Mesenchymal stem cell (in vitro differentiated cells and primary cell): ENCODE data around the gene C1QA.
A peak's percentile ranks its signal among the peaks of the same experiment; 100 is the strongest.

Experiments
- DNase-seq: peaks from one replicate; pipeline ENCODE4 v3.0.0-alpha.2; 2013
- H2AFZ ChIP-seq: one replicate; pipeline ENCODE4 v1.6.1; 2013; ENCODE audit warnings: low read depth, mild to moderate bottlenecking, control low read depth, inconsistent platforms, low read length, moderate library complexity
- H2AK5ac ChIP-seq: 2 replicates; pipeline ENCODE4 v1.6.1; 2013; ENCODE audit warnings: low read length, moderate library complexity, mild to moderate bottlenecking, inconsistent platforms; ENCODE audit not compliant: severe bottlenecking
- H2BK120ac ChIP-seq: one replicate; pipeline ENCODE4 v1.6.1; 2013; ENCODE audit warnings: low read depth, mild to moderate bottlenecking, inconsistent platforms, low read length, moderate library complexity
- H2BK12ac ChIP-seq, 2 experiments: one replicate each; pipeline ENCODE4 v1.6.1; 2013; ENCODE audit warnings: inconsistent platforms in 2 of 2, low read length in 2 of 2, mild to moderate bottlenecking in 2 of 2, moderate library complexity in 2 of 2, control low read depth in 1 of 2
- H2BK15ac ChIP-seq: one replicate; pipeline ENCODE4 v1.6.1; 2013; ENCODE audit warnings: mild to moderate bottlenecking, low read depth, inconsistent platforms; ENCODE audit not compliant: poor library complexity, severe bottlenecking
- H2BK5ac ChIP-seq: 2 replicates; pipeline ENCODE4 v1.6.1; 2013; ENCODE audit warnings: low read depth, mild to moderate bottlenecking, low read length, control low read depth, inconsistent platforms; ENCODE audit not compliant: poor library complexity, severe bottlenecking
- H3K14ac ChIP-seq, 2 experiments: one replicate each; pipeline ENCODE4 v1.6.1; 2013; ENCODE audit warnings: inconsistent platforms in 2 of 2, low read length in 2 of 2, control low read depth in 1 of 2, mild to moderate bottlenecking in 1 of 2, moderate library complexity in 1 of 2
- H3K18ac ChIP-seq, 2 experiments: one replicate each; pipeline ENCODE4 v1.6.1; 2013; ENCODE audit warnings: inconsistent platforms in 2 of 2, low read length in 2 of 2, control low read depth in 1 of 2, low read depth in 1 of 2, mild to moderate bottlenecking in 1 of 2
- H3K23ac ChIP-seq, 2 experiments: one replicate each; pipeline ENCODE4 v1.6.1; 2013; ENCODE audit warnings: inconsistent platforms in 2 of 2, low read length in 2 of 2, mild to moderate bottlenecking in 2 of 2, moderate library complexity in 2 of 2, control low read depth in 1 of 2
- H3K27ac ChIP-seq: 2 replicates; pipeline ENCODE4 v1.5.1; 2013; ENCODE audit warnings: mild to moderate bottlenecking, moderate library complexity, low read length, control low read depth, inconsistent platforms; ENCODE audit not compliant: poor library complexity, severe bottlenecking
- H3K27me3 ChIP-seq, 2 experiments: 2 replicates each; pipeline versions ENCODE4 v1.6.1 to v1.7.0; 2013; ENCODE audit warnings: low read length in 2 of 2, mild to moderate bottlenecking in 2 of 2, moderate library complexity in 2 of 2, control low read depth in 1 of 2, inconsistent platforms in 1 of 2; ENCODE audit not compliant: control insufficient read depth in 1 of 2, insufficient read depth in 1 of 2
- H3K36me3 ChIP-seq, 2 experiments: 2 replicates each; pipeline versions ENCODE4 v1.6.1 to v1.7.0; 2013; ENCODE audit warnings: low read length in 2 of 2, control low read depth in 1 of 2, inconsistent platforms in 1 of 2, low read depth in 1 of 2, mild to moderate bottlenecking in 1 of 2; ENCODE audit not compliant: insufficient read depth in 2 of 2, control insufficient read depth in 1 of 2
- H3K4ac ChIP-seq, 2 experiments: one replicate each; pipeline ENCODE4 v1.6.1; 2013; ENCODE audit warnings: inconsistent platforms in 2 of 2, low read length in 2 of 2, mild to moderate bottlenecking in 2 of 2, moderate library complexity in 2 of 2, control low read depth in 1 of 2, low read depth in 1 of 2
- H3K4me1 ChIP-seq: 2 replicates; pipeline ENCODE4 v1.6.1; 2013; ENCODE audit warnings: low read depth, low read length, control low read depth; ENCODE audit not compliant: control insufficient read depth, insufficient read depth
- H3K4me2 ChIP-seq: 2 replicates; pipeline ENCODE4 v1.6.1; 2013; ENCODE audit warnings: low read length, mild to moderate bottlenecking, inconsistent platforms; ENCODE audit not compliant: poor library complexity, severe bottlenecking
- H3K4me3 ChIP-seq, 2 experiments: 2 replicates each; pipeline versions ENCODE4 v1.5.1 to v1.7.0; 2013; ENCODE audit warnings: low read length in 2 of 2, mild to moderate bottlenecking in 2 of 2, control low read depth in 1 of 2, low read depth in 1 of 2; ENCODE audit not compliant: insufficient read depth in 1 of 2
- H3K79me1 ChIP-seq: replicated peaks from 2 replicates; pipeline ENCODE4 v1.6.1; 2013; ENCODE audit warnings: mild to moderate bottlenecking, control low read depth, low read length, inconsistent platforms; ENCODE audit not compliant: poor library complexity, severe bottlenecking
- H3K9ac ChIP-seq: 2 replicates; pipeline ENCODE4 v1.7.0; 2013; ENCODE audit warnings: mild to moderate bottlenecking, low read length, moderate library complexity
- H3K9me3 ChIP-seq: 2 replicates; pipeline ENCODE4 v1.7.0; 2013; ENCODE audit warnings: mild to moderate bottlenecking, low read length; ENCODE audit not compliant: control insufficient read depth
- H4K8ac ChIP-seq: one replicate; pipeline ENCODE4 v1.6.1; 2013; ENCODE audit warnings: inconsistent platforms, mild to moderate bottlenecking, low read length, moderate library complexity
- H4K91ac ChIP-seq: one replicate; pipeline ENCODE4 v1.6.1; 2013; ENCODE audit warnings: mild to moderate bottlenecking, low read length, inconsistent platforms
- WGBS: methylation state at CpG from one replicate; pipeline ENCODE4 v1.1.7; 2013; ENCODE audit warnings: mixed read lengths; 5-methylcytosine and 5-hydroxymethylcytosine counted together

C1QA gene

GRCh38 chr1:22661880-22662279 is 25.5 kb downstream of the C1QA start:
- Histone ChIP-seq H3K4me2 (no peak overlapping the region), H3K4me3 (no peak overlapping the region), H3K27ac (no peak overlapping the region), H4K91ac (no peak overlapping the region), H3K27me3 (peaks cover 49 to 93% of the 10 kb centered on the region in 2 experiments), H3K9ac (no peak overlapping the region), H2BK15ac (no peak overlapping the region), H4K8ac (no peak overlapping the region), H3K9me3 (no peaks in the 10 kb centered on the region), H3K4ac (no peak overlapping the region), H2BK12ac (no peak overlapping the region), H2BK5ac (no peak overlapping the region), H3K4me1 (no peaks in the 10 kb centered on the region), H3K14ac (no peak overlapping the region), H3K36me3 (no peaks in the 10 kb centered on the region), H3K23ac (no peak overlapping the region), H2AFZ (no peak overlapping the region), H3K18ac (no peak overlapping the region), H3K79me1 (no peaks in the 10 kb centered on the region), H2BK120ac (no peak overlapping the region), H2AK5ac (no peak overlapping the region)
- 74% methylated on average over 2 of the region's 2 CpGs for WGBS
- DNase-seq: no peak

GRCh38 chr1:22662318-22662717 is 25.9 kb downstream of the C1QA start:
- Histone ChIP-seq H3K9me3 (no peaks in the 10 kb centered on the region), H3K23ac (no peak overlapping the region), H4K91ac (no peak overlapping the region)

DNA sequence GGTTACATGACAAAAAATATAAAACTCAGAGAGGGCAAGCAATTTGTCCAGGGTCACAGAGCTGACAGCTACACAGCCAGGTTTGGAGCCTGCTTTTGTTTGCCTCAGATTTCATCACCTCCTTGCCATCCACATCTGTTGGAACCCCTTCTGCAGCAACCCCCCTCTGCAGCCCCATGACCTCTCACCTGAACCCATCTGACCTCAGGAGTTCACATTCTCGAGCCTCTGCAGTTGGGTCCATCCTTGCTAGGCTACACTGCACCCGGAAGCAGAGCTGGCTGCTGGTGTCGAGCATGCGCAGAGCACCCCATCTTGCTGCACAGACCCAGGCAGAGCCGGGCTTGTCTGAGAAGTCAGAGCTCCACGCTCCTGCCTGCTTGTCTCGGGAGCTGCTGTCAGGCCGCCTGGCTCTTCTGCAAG is 26.6 kb downstream of the C1QA start:
- no peak overlapping the region for H4K8ac ChIP-seq
- H3K4me1 ChIP-seq: no peaks in the 10 kb centered on the region
- H2BK15ac ChIP-seq: no peak overlapping the region
- no peak overlapping the region for H3K27ac ChIP-seq
- no peak overlapping the region for H2BK120ac ChIP-seq
- no peaks in the 10 kb centered on the region for H3K36me3 ChIP-seq
- no peaks in the 10 kb centered on the region for H3K79me1 ChIP-seq
- H2AK5ac ChIP-seq: no peak overlapping the region
- H3K4ac ChIP-seq: no peak overlapping the region
- H2AFZ ChIP-seq: no peak overlapping the region
- H2BK12ac ChIP-seq: no peak overlapping the region
- H2BK5ac ChIP-seq: no peak overlapping the region
- no peaks in the 10 kb centered on the region for H3K9me3 ChIP-seq
- H3K27me3 ChIP-seq: peaks cover 52 to 93% of the 10 kb centered on the region in 2 experiments
- no peak overlapping the region for H3K18ac ChIP-seq
- H3K4me3 ChIP-seq: no peak overlapping the region
- WGBS: 84% methylated on average over 8 of the region's 8 CpGs
- H3K23ac ChIP-seq: no peak overlapping the region
- H3K9ac ChIP-seq: no peak overlapping the region
- H4K91ac ChIP-seq: no peak overlapping the region
- no peak for DNase-seq
- H3K14ac ChIP-seq: no peak overlapping the region
- H3K4me2 ChIP-seq: no peak overlapping the region

More at GRCh38 chr1:22662318-22662717, 25.9 kb downstream of the C1QA start:
- Histone ChIP-seq H3K36me3 (no peaks in the 10 kb centered on the region), H2BK15ac (no peak overlapping the region), H2BK5ac (no peak overlapping the region), H3K4me2 (no peak overlapping the region), H3K9ac (no peak overlapping the region), H2BK120ac (no peak overlapping the region), H3K18ac (no peak overlapping the region), H3K27ac (no peak overlapping the region), H3K14ac (no peak overlapping the region), H3K4ac (no peak overlapping the region), H2AK5ac (no peak overlapping the region), H2AFZ (no peak overlapping the region), H3K27me3 (peaks cover 51 to 93% of the 10 kb centered on the region in 2 experiments), H3K79me1 (no peaks in the 10 kb centered on the region), H2BK12ac (no peak overlapping the region), H3K4me3 (no peak overlapping the region), H3K4me1 (no peaks in the 10 kb centered on the region), H4K8ac (no peak overlapping the region)
- 84% methylated on average over 5 of the region's 5 CpGs for WGBS
- no peak for DNase-seq

DNA sequence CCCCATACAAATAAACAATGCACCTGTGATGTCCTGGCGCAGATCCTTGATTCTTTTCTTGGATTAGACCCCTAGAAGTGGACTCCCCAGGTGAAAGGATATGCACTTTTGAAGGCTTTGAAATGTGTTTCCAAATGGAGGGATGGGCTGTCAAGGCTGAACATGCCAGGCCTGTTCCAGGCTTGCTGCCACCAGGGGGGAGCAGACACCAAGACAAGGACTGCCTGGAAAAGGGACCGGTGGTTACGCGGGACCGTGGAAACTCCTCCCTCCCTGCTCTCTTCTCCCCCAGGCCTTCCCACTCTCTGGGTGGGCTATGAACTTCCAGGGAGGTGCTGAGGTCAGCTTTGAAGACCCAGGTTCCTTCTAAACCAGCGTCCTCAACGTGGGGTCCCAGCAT is 29.3 kb downstream of the C1QA start:
- WGBS: 29% methylated on average over 7 of the region's 7 CpGs
- Histone ChIP-seq H3K4me2 (no peak overlapping the region), H4K91ac (no peak overlapping the region), H3K4me1 (no peaks in the 10 kb centered on the region), H3K23ac (no peak overlapping the region), H3K4me3 (no peak overlapping the region), H3K79me1 (no peaks in the 10 kb centered on the region), H3K14ac (no peak overlapping the region), H3K27me3 (peaks cover 46 to 96% of the 10 kb centered on the region in 2 experiments), H3K9ac (no peak overlapping the region), H4K8ac (no peak overlapping the region), H3K9me3 (no peaks in the 10 kb centered on the region), H2BK120ac (no peak overlapping the region), H2AFZ (no peak overlapping the region), H3K18ac (no peak overlapping the region), H3K36me3 (no peaks in the 10 kb centered on the region), H3K27ac (no peak overlapping the region), H2AK5ac (no peak overlapping the region), H2BK12ac (no peak overlapping the region), H2BK5ac (no peak overlapping the region), H3K4ac (no peak overlapping the region), H2BK15ac (no peak overlapping the region)
- peak; percentile 46 for DNase-seq
